Measurements from ENCODE around the gene BMPR2. TPM values are rescaled to one million over a fixed set of nuclear protein-coding genes. Genes with fewer than 3 reads are reported as not detected.
"Not testable (repeated sequence)": the region's sequence is repeated elsewhere in the genome, so short reads cannot be mapped to it uniquely, and the experiment has no call there.

Gene BMPR2
- total and polyA plus RNA-seq, 7 donors: 3.9 to 43.2 (median 21.3) TPM

GRCh38 chr2:202521470-202521869 lies 145.3 kb downstream of the BMPR2 start:
- Histone ChIP-seq H3K4me1 (no peaks in the 10 kb centered on the region), H3K9me3 (no peaks in the 10 kb centered on the region), H3K27me3 (ENCODE audit: insufficient read depth in 3 of 3, low read length in 2 of 3) (no peaks in the 10 kb centered on the region), H3K27ac (no peak overlapping the region), H3K36me3 (ENCODE audit: insufficient read depth in 1 of 2, low read depth in 1 of 2) (peaks cover 4 to 61% of the 10 kb centered on the region in 2 donors), H3K4me3 (no peak overlapping the region)
- intact Hi-C loops (cut with DNase I): no loop called here
- DNase-seq (no peak), ATAC-seq (no peak)
- TF ChIP-seq CTCF (IDR thresholded peaks at IDR 0.05): no peak

GRCh38 chr2:202529389-202529788 lies 153.3 kb downstream of the BMPR2 start:
- DNase-seq (no peak), ATAC-seq (no peak)
- H3K9me3 ChIP-seq: no peaks in the 10 kb centered on the region
- peaks cover 0 to 44% of the 10 kb centered on the region in 2 donors for H3K36me3 ChIP-seq (ENCODE audit: insufficient read depth in 1 of 2, low read depth in 1 of 2)
- no peak for TF ChIP-seq CTCF (IDR thresholded peaks at IDR 0.05)
- no peaks in the 10 kb centered on the region for H3K27me3 ChIP-seq (ENCODE audit: insufficient read depth in 3 of 3, low read length in 2 of 3)
- intact Hi-C loops (cut with DNase I): no loop called here
- no peak overlapping the region for H3K27ac ChIP-seq
- 62 to 85% (median 75%) methylated on average over 1 of the region's 1 CpG for WGBS, 3 donors
- no peak overlapping the region for H3K4me3 ChIP-seq
- H3K4me1 ChIP-seq: no peaks in the 10 kb centered on the region

DNA sequence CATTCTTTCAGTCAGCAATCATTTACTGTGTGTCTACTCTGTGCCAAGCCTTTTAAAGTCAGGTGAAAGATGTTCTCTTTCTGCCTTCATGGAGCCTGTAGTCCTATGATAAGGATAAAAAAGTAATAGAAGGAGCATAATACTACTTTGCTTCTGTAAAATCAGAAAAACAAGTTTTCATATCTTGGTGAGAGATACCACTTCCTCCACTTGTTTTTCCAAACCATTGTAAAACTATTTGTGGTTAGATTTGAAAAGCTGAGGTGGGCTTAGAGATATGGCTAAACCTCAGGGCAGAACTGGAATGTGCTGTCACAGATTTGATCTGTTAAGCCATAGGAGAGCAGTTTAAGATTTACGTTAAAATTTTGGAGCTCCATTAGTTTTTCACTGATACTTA lies 153.9 kb downstream of the BMPR2 start:
- intact Hi-C loops (cut with DNase I): no loop called here
- no peak for TF ChIP-seq CTCF (IDR thresholded peaks at IDR 0.05)
- no peak for ATAC-seq
- Histone ChIP-seq H3K9me3 (no peaks in the 10 kb centered on the region), H3K4me1 (no peaks in the 10 kb centered on the region), H3K27me3 (ENCODE audit: insufficient read depth in 3 of 3, low read length in 2 of 3) (no peaks in the 10 kb centered on the region), H3K4me3 (no peak overlapping the region), H3K36me3 (ENCODE audit: insufficient read depth in 1 of 2, low read depth in 1 of 2) (peaks cover 0 to 44% of the 10 kb centered on the region in 2 donors), H3K27ac (no peak overlapping the region)
- DNase-seq: no peak
- 80 to 91% (median 90%) methylated on average over 1 of the region's 1 CpG for WGBS, 3 donors

DNA sequence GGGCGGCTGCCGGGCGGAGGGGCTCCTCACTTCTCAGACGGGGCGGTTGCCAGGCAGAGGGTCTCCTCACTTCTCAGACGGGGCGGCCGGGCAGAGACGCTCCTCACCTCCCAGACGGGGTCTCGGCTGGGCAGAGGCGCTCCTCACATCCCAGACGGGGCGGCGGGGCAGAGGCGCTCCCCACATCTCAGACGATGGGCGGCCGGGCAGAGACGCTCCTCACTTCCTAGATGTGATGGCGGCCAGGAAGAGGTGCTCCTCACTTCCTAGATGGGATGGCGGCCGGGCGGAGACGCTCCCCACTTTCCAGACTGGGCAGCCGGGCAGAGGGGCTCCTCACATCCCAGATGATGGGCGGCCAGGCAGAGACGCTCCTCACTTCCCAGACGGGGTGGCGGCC lies 159.2 kb downstream of the BMPR2 start:
- H3K4me1 ChIP-seq: peaks cover 14% of the 10 kb centered on the region
- ATAC-seq; H3K4me3 ChIP-seq; DNase-seq; H3K27me3 ChIP-seq (ENCODE audit: insufficient read depth in 3 of 3, low read length in 2 of 3); intact Hi-C loops (cut with DNase I); H3K27ac ChIP-seq; H3K9me3 ChIP-seq: not testable (repeated sequence)
- WGBS, 3 donors: 85 to 100% (median 98%) methylated on average over 2 to 12 of the region's 30 CpGs
- H3K36me3 ChIP-seq (ENCODE audit: insufficient read depth in 1 of 2, low read depth in 1 of 2): peaks cover 0 to 38% of the 10 kb centered on the region in 2 donors

DNA sequence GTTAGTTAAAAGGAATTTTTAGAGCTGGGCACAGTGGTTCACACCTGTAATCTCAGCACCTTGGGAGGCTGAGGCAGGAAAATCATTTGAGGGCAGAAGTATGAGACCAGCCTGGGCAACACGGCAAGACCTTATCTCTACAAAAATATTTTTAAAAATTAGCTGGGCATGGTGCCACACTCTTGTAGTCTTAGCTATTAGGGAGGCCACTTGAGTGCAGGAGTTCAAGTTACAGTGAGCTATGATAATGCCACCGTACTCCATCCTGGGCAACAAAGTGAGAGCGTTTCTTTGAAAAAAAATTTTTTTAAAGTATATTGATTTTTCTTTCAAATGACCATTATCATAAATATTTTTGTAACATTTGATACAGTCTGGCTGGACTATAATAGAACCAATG lies 165.0 kb downstream of the BMPR2 start:
- H3K9me3 ChIP-seq: no peaks in the 10 kb centered on the region
- TF ChIP-seq CTCF (IDR thresholded peaks at IDR 0.05): no peak
- WGBS, 3 donors: 44 to 55% (median 46%) methylated on average over 3 of the region's 3 CpGs
- ATAC-seq: no peak
- no peak overlapping the region for H3K27ac ChIP-seq
- intact Hi-C loops (cut with DNase I): no loop called here
- peaks cover 0 to 9% of the 10 kb centered on the region in 2 donors for H3K36me3 ChIP-seq (ENCODE audit: insufficient read depth in 1 of 2, low read depth in 1 of 2)
- H3K4me1 ChIP-seq: peaks cover 14% of the 10 kb centered on the region
- no peaks in the 10 kb centered on the region for H3K27me3 ChIP-seq (ENCODE audit: insufficient read depth in 3 of 3, low read length in 2 of 3)
- no peak for DNase-seq
- no peak overlapping the region for H3K4me3 ChIP-seq
